WTC11 (cell line): ENCODE results near the gene CDKL5. TPM values are rescaled to one million over a fixed set of nuclear protein-coding genes. Genes with fewer than 3 reads are reported as not detected.
"Not testable (repeated sequence)": the region's sequence is repeated elsewhere in the genome, so short reads cannot be mapped to it uniquely, and the experiment has no call there.

Source experiments
- ATAC-seq: fragments of 200-7000 bp; cut with Tn5 transposase; 2 replicates; pipeline ENCODE4 v1.10.0; 2021; ENCODE audit warnings: mild to moderate bottlenecking, moderate library complexity
- CTCF ChIA-PET: fragments of 300-600 bp; sonication (Branson Sonifier 250); formaldehyde crosslinking; loops from one replicate; lab custom pipeline; 2021; ENCODE audit warnings: antibody characterized with exemption; lab: Charles Lee
- POLR2A ChIA-PET: fragments of 350-600 bp; sonication (Branson Sonifier 250); formaldehyde crosslinking; loops from one replicate; lab custom pipeline; 2021; ENCODE audit warnings: antibody characterized with exemption; lab: Charles Lee
- DNase-seq: peaks from one replicate; pipeline ENCODE4 v3.0.0; 2021; ENCODE audit warnings: low spot score
- H3K27ac Mint-ChIP-seq: 2 replicates; pipeline ENCODE4 v1.8.0; 2021; ENCODE audit warnings: mixed read lengths
- H3K27me3 Mint-ChIP-seq: 2 replicates; pipeline ENCODE4 v1.8.0; 2021; ENCODE audit warnings: low read depth, mild to moderate bottlenecking, moderate library complexity, mixed read lengths
- H3K36me3 Mint-ChIP-seq: 2 replicates; pipeline ENCODE4 v1.8.0; 2021; ENCODE audit warnings: mixed read lengths
- H3K4me1 Mint-ChIP-seq: 2 replicates; pipeline ENCODE4 v1.8.0; 2022; ENCODE audit warnings: mixed read lengths
- H3K4me3 Mint-ChIP-seq: 2 replicates; pipeline ENCODE4 v1.8.0; 2021; ENCODE audit warnings: mild to moderate bottlenecking, moderate library complexity, mixed read lengths
- H3K9me3 Mint-ChIP-seq: 2 replicates; pipeline ENCODE4 v1.8.0; 2021; ENCODE audit warnings: mixed read lengths
- ATF3 ChIP-seq: sonication (generic); formaldehyde crosslinking; conservative IDR thresholded peaks from 2 replicates; pipeline ENCODE4 v1.8.1; 2022; ENCODE audit warnings: mild to moderate bottlenecking, missing genetic modification reagents
- CREB1 ChIP-seq: sonication (generic); formaldehyde crosslinking; IDR thresholded peaks from 2 replicates; pipeline ENCODE4 v1.8.0; 2023; ENCODE audit warnings: mild to moderate bottlenecking, missing genetic modification reagents
- CREM ChIP-seq: sonication (generic); formaldehyde crosslinking; IDR thresholded peaks from 2 replicates; pipeline ENCODE4 v1.8.1; 2022; ENCODE audit warnings: mild to moderate bottlenecking, missing genetic modification reagents, moderate library complexity
- EMX1 ChIP-seq: fragments of 250-450 bp; sonication (Bioruptor Pico); IDR thresholded peaks from 2 replicates; pipeline ENCODE4 v1.8.0; 2021; ENCODE audit warnings: mild to moderate bottlenecking
- FOXJ3 ChIP-seq: sonication (generic); formaldehyde crosslinking; IDR thresholded peaks from 2 replicates; pipeline ENCODE4 v1.9.0; 2021; ENCODE audit warnings: missing genetic modification reagents, mild to moderate bottlenecking, borderline replicate concordance
- GABPB1 ChIP-seq: sonication (generic); formaldehyde crosslinking; IDR thresholded peaks from 2 replicates; pipeline ENCODE4 v1.8.1; 2023; ENCODE audit warnings: mild to moderate bottlenecking, missing genetic modification reagents
- IRF2 ChIP-seq: sonication (generic); formaldehyde crosslinking; IDR thresholded peaks from 2 replicates; pipeline ENCODE4 v1.8.0; 2022; ENCODE audit warnings: low read depth, missing genetic modification reagents, borderline replicate concordance
- NFATC4 ChIP-seq: fragments of 250-450 bp; sonication (Bioruptor Pico); IDR thresholded peaks from 2 replicates; pipeline ENCODE4 v1.9.0; 2021; ENCODE audit warnings: mild to moderate bottlenecking
- NFE2L1 ChIP-seq: sonication (generic); formaldehyde crosslinking; IDR thresholded peaks from 2 replicates; pipeline ENCODE4 v1.8.1; 2023; ENCODE audit warnings: missing genetic modification reagents
- NFYB ChIP-seq: sonication (generic); formaldehyde crosslinking; conservative IDR thresholded peaks from 2 replicates; pipeline ENCODE4 v1.8.0; 2022; ENCODE audit warnings: low read depth, missing genetic modification reagents
- NR2C2 ChIP-seq: sonication (generic); formaldehyde crosslinking; IDR thresholded peaks from 2 replicates; pipeline ENCODE4 v1.8.0; 2022; ENCODE audit warnings: mild to moderate bottlenecking, missing genetic modification reagents
- NR3C1 ChIP-seq: sonication (generic); formaldehyde crosslinking; conservative IDR thresholded peaks from 2 replicates; pipeline ENCODE4 v1.8.1; 2023; ENCODE audit warnings: low read depth, mild to moderate bottlenecking, missing genetic modification reagents
- OVOL2 ChIP-seq: fragments of 250-450 bp; sonication (Bioruptor Pico); IDR thresholded peaks from 2 replicates; pipeline ENCODE4 v1.9.0; 2021; ENCODE audit warnings: mild to moderate bottlenecking, borderline replicate concordance
- PRRX2 ChIP-seq: fragments of 250-450 bp; sonication (Bioruptor Pico); IDR thresholded peaks from 2 replicates; pipeline ENCODE4 v1.8.0; 2021; ENCODE audit warnings: mild to moderate bottlenecking
- RELA ChIP-seq: sonication (generic); formaldehyde crosslinking; IDR thresholded peaks from 2 replicates; pipeline ENCODE4 v1.8.1; 2022; ENCODE audit warnings: missing genetic modification reagents, mild to moderate bottlenecking, borderline replicate concordance
- RORB ChIP-seq: fragments of 250-450 bp; sonication (Bioruptor Pico); IDR thresholded peaks from 2 replicates; pipeline ENCODE4 v1.9.0; 2021; ENCODE audit warnings: mild to moderate bottlenecking
- SMAD3 ChIP-seq: sonication (generic); formaldehyde crosslinking; IDR thresholded peaks from 2 replicates; pipeline ENCODE4 v1.8.0; 2022; ENCODE audit warnings: missing genetic modification reagents, mild to moderate bottlenecking, borderline replicate concordance
- SOX15 ChIP-seq: fragments of 250-450 bp; sonication (Bioruptor Pico); IDR thresholded peaks from 2 replicates; pipeline ENCODE4 v1.9.0; 2021; ENCODE audit warnings: mild to moderate bottlenecking
- TCF7 ChIP-seq: sonication (generic); formaldehyde crosslinking; IDR thresholded peaks from 2 replicates; pipeline ENCODE4 v1.8.0; 2022; ENCODE audit warnings: mild to moderate bottlenecking, low read depth, missing genetic modification reagents, moderate library complexity
- TEAD4 ChIP-seq: sonication (generic); formaldehyde crosslinking; IDR thresholded peaks from 2 replicates; pipeline ENCODE4 v1.8.0; 2022; ENCODE audit warnings: mild to moderate bottlenecking, missing genetic modification reagents
- ZBTB21 ChIP-seq: sonication (generic); formaldehyde crosslinking; IDR thresholded peaks from 2 replicates; pipeline ENCODE4 v1.8.1; 2023; ENCODE audit warnings: mild to moderate bottlenecking, missing genetic modification reagents, borderline replicate concordance
- ZNF138 ChIP-seq: sonication (generic); formaldehyde crosslinking; conservative IDR thresholded peaks from 2 replicates; pipeline ENCODE4 v1.8.1; 2022; ENCODE audit warnings: mild to moderate bottlenecking, moderate library complexity, missing genetic modification reagents
- ZNF423 ChIP-seq: fragments of 250-450 bp; sonication (Bioruptor Pico); IDR thresholded peaks from 2 replicates; pipeline ENCODE4 v2.1.2; 2022; ENCODE audit warnings: mild to moderate bottlenecking, moderate library complexity
- ZSCAN18 ChIP-seq: fragments of 250-450 bp; sonication (Bioruptor Pico); IDR thresholded peaks from 2 replicates; pipeline ENCODE4 v2.1.2; 2022; ENCODE audit warnings: mild to moderate bottlenecking, moderate library complexity
- total RNA-seq: library from RNA; stranded (reverse); gene quantifications from 3 replicates; pipeline ENCODE4 v1.2.3, GENCODE V29; 2021
- TF ChIP-seq, protein P1 (sequence below): fragments of 250-450 bp; sonication (Bioruptor Pico); IDR thresholded peaks from 2 replicates; pipeline ENCODE4 v1.9.0; 2021; ENCODE audit warnings: mild to moderate bottlenecking, borderline replicate concordance

The CDKL5 gene
- total RNA-seq, 1 experiment from 2014 or later = 13.6 TPM

GRCh38 chrX:18428006-18428405 lies 2.6 kb downstream of the CDKL5 start:
- Mint-ChIP-seq H3K27me3 (no peaks in the 10 kb centered on the region), H3K4me1 (peaks cover 24% of the 10 kb centered on the region), H3K4me3 (peak overlapping the region; percentile 82), H3K27ac (no peak overlapping the region), H3K9me3 (no peaks in the 10 kb centered on the region), H3K36me3 (no peaks in the 10 kb centered on the region)
- no peak for TF ChIP-seq NR3C1 (CRISPR knock-in tag)
- no peak for TF ChIP-seq NFYB (CRISPR knock-in tag)
- no peak for TF ChIP-seq PRRX2 (CRISPR knock-in tag)
- TF ChIP-seq NR2C2 (CRISPR knock-in tag) = no peak
- TF ChIP-seq OVOL2 (CRISPR knock-in tag) = no peak
- TF ChIP-seq EMX1 (CRISPR knock-in tag) = no peak
- TF ChIP-seq RORB (CRISPR knock-in tag) = no peak
- TF ChIP-seq NFATC4 (CRISPR knock-in tag) = no peak
- DNase-seq (no peak), ATAC-seq (no peak)
- CTCF ChIA-PET = no interaction called here
- POLR2A ChIA-PET = no interaction called here

DNA sequence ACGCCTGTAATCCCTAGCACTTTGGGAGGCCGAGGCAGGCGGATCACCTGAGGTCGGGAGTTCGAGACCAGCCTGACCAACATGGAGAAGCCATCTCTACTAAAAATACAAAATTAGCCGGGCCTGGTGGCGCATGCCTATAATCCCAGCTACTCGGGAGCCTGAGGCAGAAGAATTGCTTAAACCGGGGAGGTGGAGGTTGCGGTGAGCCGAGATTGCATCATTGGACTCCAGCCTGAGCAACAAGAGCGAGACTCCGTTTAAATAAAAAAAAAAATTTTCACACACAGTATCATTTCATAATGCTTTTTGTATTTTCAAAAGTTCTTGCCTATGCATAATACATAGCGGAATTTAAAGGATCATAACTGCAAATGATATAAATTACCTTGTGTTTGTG lies 7.9 kb downstream of the CDKL5 start:
- H3K27ac Mint-ChIP-seq, H3K9me3 Mint-ChIP-seq, H3K27me3 Mint-ChIP-seq, H3K4me3 Mint-ChIP-seq, H3K36me3 Mint-ChIP-seq, ATAC-seq, POLR2A ChIA-PET, DNase-seq: not testable (repeated sequence)
- CTCF ChIA-PET = interaction anchor here (0.5 kb wide), 1 partner anchor 239 kb away, joined by 3 read pairs; no protein-coding TSS in a partner anchor
- peaks cover 24% of the 10 kb centered on the region for H3K4me1 Mint-ChIP-seq

DNA sequence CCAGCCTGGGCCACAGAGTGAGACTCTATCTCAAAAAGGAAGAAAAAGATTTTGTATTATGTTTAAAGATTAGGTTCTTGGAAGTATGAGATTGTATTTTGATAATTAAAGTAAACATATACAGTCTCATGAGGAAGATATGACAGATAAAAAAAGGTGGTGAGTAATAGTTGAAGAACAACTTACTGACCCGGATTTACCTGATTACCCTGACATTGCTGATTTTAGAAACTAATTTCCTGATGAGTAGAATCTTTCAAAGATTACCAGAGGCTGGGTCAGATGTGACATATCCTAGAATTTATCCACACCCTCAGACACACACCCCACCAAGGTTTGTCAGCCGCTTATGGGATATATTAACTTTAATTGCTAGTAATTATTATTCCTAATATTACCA lies 9.5 kb downstream of the CDKL5 start:
- DNase-seq (no peak), ATAC-seq (no peak)
- Mint-ChIP-seq H3K4me1 (peaks cover 18% of the 10 kb centered on the region), H3K36me3 (no peaks in the 10 kb centered on the region), H3K9me3 (no peaks in the 10 kb centered on the region), H3K27ac (no peak overlapping the region), H3K4me3 (no peak overlapping the region), H3K27me3 (no peaks in the 10 kb centered on the region)
- CTCF ChIA-PET = no interaction called here
- TF ChIP-seq ATF3 (CRISPR knock-in tag) (no peak), SMAD3 (CRISPR knock-in tag) (no peak), ZNF138 (CRISPR knock-in tag) (no peak), CREM (CRISPR knock-in tag) (no peak), OVOL2 (CRISPR knock-in tag) (no peak), RORB (CRISPR knock-in tag) (no peak), SOX15 (CRISPR knock-in tag) (no peak), GABPB1 (no peak), PRRX2 (CRISPR knock-in tag) (no peak), RELA (CRISPR knock-in tag) (no peak), ZNF423 (no peak), FOXJ3 (CRISPR knock-in tag) (no peak), TEAD4 (CRISPR knock-in tag) (no peak), ZSCAN18 (CRISPR knock-in tag) (no peak), IRF2 (CRISPR knock-in tag) (no peak), NFE2L1 (CRISPR knock-in tag) (no peak), ZBTB21 (CRISPR knock-in tag) (no peak), TCF7 (CRISPR knock-in tag) (no peak), CREB1 (CRISPR knock-in tag) (no peak)
- TF ChIP-seq, protein P1, sequence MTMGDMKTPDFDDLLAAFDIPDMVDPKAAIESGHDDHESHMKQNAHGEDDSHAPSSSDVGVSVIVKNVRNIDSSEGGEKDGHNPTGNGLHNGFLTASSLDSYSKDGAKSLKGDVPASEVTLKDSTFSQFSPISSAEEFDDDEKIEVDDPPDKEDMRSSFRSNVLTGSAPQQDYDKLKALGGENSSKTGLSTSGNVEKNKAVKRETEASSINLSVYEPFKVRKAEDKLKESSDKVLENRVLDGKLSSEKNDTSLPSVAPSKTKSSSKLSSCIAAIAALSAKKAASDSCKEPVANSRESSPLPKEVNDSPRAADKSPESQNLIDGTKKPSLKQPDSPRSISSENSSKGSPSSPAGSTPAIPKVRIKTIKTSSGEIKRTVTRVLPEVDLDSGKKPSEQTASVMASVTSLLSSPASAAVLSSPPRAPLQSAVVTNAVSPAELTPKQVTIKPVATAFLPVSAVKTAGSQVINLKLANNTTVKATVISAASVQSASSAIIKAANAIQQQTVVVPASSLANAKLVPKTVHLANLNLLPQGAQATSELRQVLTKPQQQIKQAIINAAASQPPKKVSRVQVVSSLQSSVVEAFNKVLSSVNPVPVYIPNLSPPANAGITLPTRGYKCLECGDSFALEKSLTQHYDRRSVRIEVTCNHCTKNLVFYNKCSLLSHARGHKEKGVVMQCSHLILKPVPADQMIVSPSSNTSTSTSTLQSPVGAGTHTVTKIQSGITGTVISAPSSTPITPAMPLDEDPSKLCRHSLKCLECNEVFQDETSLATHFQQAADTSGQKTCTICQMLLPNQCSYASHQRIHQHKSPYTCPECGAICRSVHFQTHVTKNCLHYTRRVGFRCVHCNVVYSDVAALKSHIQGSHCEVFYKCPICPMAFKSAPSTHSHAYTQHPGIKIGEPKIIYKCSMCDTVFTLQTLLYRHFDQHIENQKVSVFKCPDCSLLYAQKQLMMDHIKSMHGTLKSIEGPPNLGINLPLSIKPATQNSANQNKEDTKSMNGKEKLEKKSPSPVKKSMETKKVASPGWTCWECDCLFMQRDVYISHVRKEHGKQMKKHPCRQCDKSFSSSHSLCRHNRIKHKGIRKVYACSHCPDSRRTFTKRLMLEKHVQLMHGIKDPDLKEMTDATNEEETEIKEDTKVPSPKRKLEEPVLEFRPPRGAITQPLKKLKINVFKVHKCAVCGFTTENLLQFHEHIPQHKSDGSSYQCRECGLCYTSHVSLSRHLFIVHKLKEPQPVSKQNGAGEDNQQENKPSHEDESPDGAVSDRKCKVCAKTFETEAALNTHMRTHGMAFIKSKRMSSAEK (CRISPR knock-in tag) = no peak
- POLR2A ChIA-PET = no interaction called here
